ENCODE data around the gene MTMR11. TPM values are rescaled to one million over a fixed set of nuclear protein-coding genes. Genes with fewer than 3 reads are reported as not detected.

MTMR11 gene
- total and polyA plus RNA-seq, 9 of the 15 experiments (the other 6 are each of a cell fraction or from before 2014, with no cell fraction given) = 0.09 to 1.6 (median 0.51) TPM

DNA sequence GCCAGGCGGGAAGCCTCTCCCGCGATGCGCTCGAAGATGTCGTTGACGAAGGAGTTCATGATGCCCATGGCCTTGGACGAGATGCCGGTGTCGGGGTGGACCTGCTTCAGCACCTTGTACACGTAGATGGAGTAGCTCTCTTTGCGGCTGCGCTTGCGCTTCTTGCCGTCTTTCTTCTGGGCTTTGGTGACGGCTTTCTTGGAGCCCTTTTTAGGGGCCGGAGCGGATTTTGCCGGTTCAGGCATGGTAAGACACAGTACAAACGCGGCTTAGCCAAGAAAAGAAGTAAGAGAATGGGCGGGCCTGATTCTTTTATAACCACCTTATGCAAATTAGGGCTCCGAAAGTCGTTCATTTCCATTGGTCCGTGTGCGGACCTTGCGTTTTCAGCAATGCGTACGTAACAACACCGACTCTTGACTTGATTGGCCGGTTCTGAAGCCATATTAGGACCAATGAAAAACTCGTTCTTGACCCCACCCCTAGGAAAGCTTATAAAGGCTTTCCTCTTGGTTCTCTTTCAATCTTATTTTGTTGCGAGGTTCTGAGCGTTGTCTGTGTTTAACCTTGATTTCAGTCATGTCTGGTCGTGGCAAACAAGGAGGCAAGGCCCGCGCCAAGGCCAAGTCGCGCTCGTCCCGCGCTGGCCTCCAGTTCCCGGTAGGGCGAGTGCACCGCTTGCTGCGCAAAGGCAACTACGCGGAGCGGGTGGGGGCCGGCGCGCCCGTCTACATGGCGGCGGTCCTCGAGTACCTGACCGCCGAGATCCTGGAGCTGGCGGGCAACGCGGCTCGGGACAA, 50.1 kb downstream of the MTMR11 start:
- H3K4me2 ChIP-seq (ENCODE audit: insufficient read depth, low read length) = peak overlapping the region; percentile 99
- ChIA-PET POLR2A (interaction anchor here (0.6 to 5.9 kb wide), 55 partner anchors 9 to 1493 kb away, joined by 3 to 71 read pairs (median 5); partner anchors contain the start of genes MTMR11, OTUD7B, SF3B4 and VPS45), CTCF (ENCODE audit: low intra/inter-chr PET ratio) (no interaction called here)
- peaks cover 9% of the 10 kb centered on the region; the same call in 2 of the 3 replicates for H3K36me3 ChIP-seq (ENCODE audit: control insufficient read depth, insufficient read depth, low read length)
- no peaks in the 10 kb centered on the region for H3K9me3 ChIP-seq (replicated peaks; ENCODE audit: control insufficient read depth, insufficient read depth, low read depth, low read length)
- BruUV-seq (replicated peaks) = no TSS peak
- no peak overlapping the region for H2AFZ ChIP-seq (ENCODE audit: low read depth, low read length)
- H3K4me3 ChIP-seq = peak overlapping the region; percentile 64
- peak overlapping the region; percentile 98 for H3K27ac ChIP-seq (ENCODE audit: extremely low read depth, low read depth, low read length)
- peaks cover 51% of the 10 kb centered on the region for H3K79me2 ChIP-seq (ENCODE audit: control insufficient read depth, insufficient read depth, low read length)
- peaks cover 8 to 27% of the 10 kb centered on the region in 2 experiments for H3K4me1 ChIP-seq (replicated peaks in 1 of 2; ENCODE audit: control insufficient read depth in 2 of 2, insufficient read depth in 2 of 2, low read length in 2 of 2)
- peak overlapping the region; percentile 96 to 98 for H3K9ac ChIP-seq (ENCODE audit: insufficient read depth in 1 of 2, low read depth in 2 of 2, low read length in 2 of 2)
- intact Hi-C loops (cut with micrococcal nuclease) (no loop called here), in situ Hi-C loops (cut with MboI) (loop anchor here (5.0 kb wide), 1 partner anchor 44 kb away; a partner anchor contains a TSS)
- H3K27me3 ChIP-seq (ENCODE audit: control insufficient read depth in 2 of 2, insufficient read depth in 2 of 2, low read length in 2 of 2) = no peaks in the 10 kb centered on the region
- peaks cover 27% of the 10 kb centered on the region for H4K20me1 ChIP-seq (replicated peaks; ENCODE audit: control insufficient read depth, insufficient read depth, low read length)
- H3K9me1 ChIP-seq (ENCODE audit: control insufficient read depth, insufficient read depth, low read length) = no peaks in the 10 kb centered on the region
- whole genome bisulfite sequencing (ENCODE audit: insufficient coverage, low coverage, missing lambda C conversion rate) = 2% methylated on average over 46 of the region's 62 CpGs
- FAIRE-seq (peak; percentile 97), DNase-seq (ENCODE audit: extremely low read depth in 1 of 4, low spot score in 3 of 4) (peak; percentile 83 to 98 (median 89)), ATAC-seq (peak; percentile 80)
- TF ChIP-seq CREB1 (IDR thresholded peaks at IDR 0.05) (peak; percentile 14), CREB1 (CRISPR knock-in tag; IDR thresholded peaks at IDR 0.05) (peak; percentile 24; the same call in 1 of the 2 replicates), ZNF133 (CRISPR knock-in tag; IDR thresholded peaks at IDR 0.05) (no peak), FOXA3 (CRISPR knock-in tag; conservative IDR thresholded peaks at IDR 0.05 in 1 of 2, IDR thresholded peaks at IDR 0.05 in 1 of 2) (peak in 1 of 2 experiments; percentile 72; a peak in 1 of 4 replicates), TEAD1 (CRISPR knock-in tag; IDR thresholded peaks at IDR 0.05) (peak in 1 of 2 experiments; percentile 76; a peak in 1 of 4 replicates), MAFK (IDR thresholded peaks at IDR 0.05; ENCODE audit: low read length) (no peak), NR1H2 (CRISPR knock-in tag; IDR thresholded peaks at IDR 0.05) (peak; percentile 45; the same call in 1 of the 2 replicates), HMGXB4 (CRISPR knock-in tag; IDR thresholded peaks at IDR 0.05) (peak; percentile 72; the same call in 1 of the 2 replicates), PHB2 (IDR thresholded peaks at IDR 0.05; ENCODE audit: low read depth) (no peak), NR2C1 (IDR thresholded peaks at IDR 0.05) (no peak), NR2C1 (tag; IDR thresholded peaks at IDR 0.05) (no peak), ZNF41 (CRISPR knock-in tag; conservative IDR thresholded peaks at IDR 0.05) (0 out of 2 replicates have a peak, but pooled peaks have one; percentile 56), KDM5B (IDR thresholded peaks at IDR 0.05; ENCODE audit: insufficient replicate concordance, low read depth, low read length) (peak; percentile 93), POLR2A (conservative IDR thresholded peaks at IDR 0.05) (peak; percentile 100), U2AF2 (optimal IDR thresholded peaks at IDR 0.05; ENCODE audit: low read depth, low read length) (no peak), E2F4 (CRISPR knock-in tag; IDR thresholded peaks at IDR 0.05; ENCODE audit: low read depth) (peak; percentile 84; the same call in 1 of the 2 replicates)

Data from K562 (cell line).